NCI-H146 treated with DMSO at 0.1 percent for 48 hours (cell line): Measurements from ENCODE around the gene TNFSF13.

Experiments used
- DNase-seq: peaks from one replicate; lab custom pipeline; 2025; ENCODE audit not compliant: unreplicated experiment; lab: John Stamatoyannopoulos, UW

TNFSF13 gene

GRCh38 chr17:7558544-7559319 lies at the start of gene TNFSF13:
Gene TNFSF13, plus strand, starts transcription at chr17:7558750. Its CDS starts 290 bp downstream, at chr17:7559040.
- no peak for DNase-seq

GRCh38 chr17:7508846-7509245 lies 49.7 kb upstream of the TNFSF13 start:
- DNase-seq, result no peak

- no peak for DNase-seq
These were observed 48.6 kb upstream of the TNFSF13 start for GRCh38 chr17:7509937-7510336.

GRCh38 chr17:7511108-7511507 lies 47.4 kb upstream of the TNFSF13 start:
- no peak for DNase-seq

GRCh38 chr17:7512105-7512504 lies 46.4 kb upstream of the TNFSF13 start:
- no peak for DNase-seq

GRCh38 chr17:7512824-7513540 lies 45.6 kb upstream of the TNFSF13 start:
- DNase-seq, result no peak

- DNase-seq, result no peak
These were observed 44.6 kb upstream of the TNFSF13 start for GRCh38 chr17:7513850-7514419.

- DNase-seq, result no peak
These were observed 42.5 kb upstream of the TNFSF13 start for GRCh38 chr17:7515911-7516610.

GRCh38 chr17:7523033-7523432 lies 35.5 kb upstream of the TNFSF13 start:
- no peak for DNase-seq

GRCh38 chr17:7528842-7529241 lies 29.7 kb upstream of the TNFSF13 start:
- no peak for DNase-seq

GRCh38 chr17:7530023-7530900 lies 28.3 kb upstream of the TNFSF13 start:
- no peak for DNase-seq

GRCh38 chr17:7538050-7538449 lies 20.5 kb upstream of the TNFSF13 start:
- DNase-seq, result no peak

- no peak for DNase-seq
These were observed 19.5 kb upstream of the TNFSF13 start for GRCh38 chr17:7538891-7539545.

- no peak for DNase-seq
These were observed 17.4 kb upstream of the TNFSF13 start for GRCh38 chr17:7541074-7541621.

- no peak for DNase-seq
These were observed 13.6 kb upstream of the TNFSF13 start for GRCh38 chr17:7544911-7545310.

GRCh38 chr17:7548585-7549400 lies 9.8 kb upstream of the TNFSF13 start, which contains the start of gene TNFSF12:
Gene TNFSF12, plus strand, starts transcription at chr17:7549058. Its CDS starts 96 bp downstream, at chr17:7549154.
- no peak for DNase-seq

GRCh38 chr17:7549401-7550055 lies 9.0 kb upstream of the TNFSF13 start:
- DNase-seq, result no peak

- no peak for DNase-seq
These were observed 8.2 kb upstream of the TNFSF13 start for GRCh38 chr17:7550344-7550743.
